A673 (cell line): Measurements from ENCODE around the gene NFATC1. TPM values are rescaled to one million over a fixed set of nuclear protein-coding genes. Genes with fewer than 3 reads are reported as not detected.

Experiments
- Bru-seq: library from RNA; stranded (reverse); fragments of 400-500 nt; gene quantifications from one replicate; lab custom pipeline; 2021; lab: Mats Ljungman, UMichigan
- BruChase-seq, 2 experiments: library from RNA; stranded (reverse); fragments of 400-500 nt; gene quantifications; one replicate each; lab custom pipeline; 2021; lab: Mats Ljungman, UMichigan
- BruUV-seq: library from RNA; stranded (reverse); fragments of 400-500 nt; replicated peaks from 2 replicates; lab custom pipeline; 2021; lab: Mats Ljungman, UMichigan
- CTCF ChIA-PET: fragments of 300-600 bp; sonication (Branson Sonifier 250); formaldehyde crosslinking; loops from one replicate; lab custom pipeline; 2022; ENCODE audit warnings: antibody characterized with exemption; lab: Charles Lee
- POLR2A ChIA-PET: fragments of 300-600 bp; sonication (Branson Sonifier 250); formaldehyde crosslinking; loops from one replicate; lab custom pipeline; 2022; ENCODE audit warnings: antibody characterized with exemption; ENCODE audit not compliant: low non-redundant PET; lab: Charles Lee
- DNase-seq: peaks from one replicate; pipeline ENCODE4 v3.0.0-alpha.2; 2015; ENCODE audit warnings: low spot score
- H3K27ac ChIP-seq: fragments of 200-600 bp; sonication (generic); 2 replicates; pipeline ENCODE4 v1.5.1; 2016; ENCODE audit warnings: mixed run types, low read depth, mild to moderate bottlenecking, mixed read lengths, antibody characterized with exemption, low read length; ENCODE audit not compliant: poor library complexity, severe bottlenecking
- H3K27me3 ChIP-seq: fragments of 200-600 bp; sonication (generic); replicated peaks from 2 replicates; pipeline ENCODE4 v1.6.1; 2017; ENCODE audit warnings: mixed run types, low read depth, mild to moderate bottlenecking, mixed read lengths, antibody characterized with exemption, low read length; ENCODE audit not compliant: insufficient read depth, poor library complexity
- H3K36me3 ChIP-seq: fragments of 200-600 bp; sonication (generic); 2 replicates; pipeline ENCODE4 v1.6.1; 2016; ENCODE audit warnings: mixed run types, mild to moderate bottlenecking, mixed read lengths, antibody characterized with exemption, low read length; ENCODE audit not compliant: insufficient read depth, poor library complexity, severe bottlenecking
- H3K4me1 ChIP-seq: fragments of 200-600 bp; sonication (generic); 2 replicates; pipeline ENCODE4 v1.6.1; 2017; ENCODE audit warnings: mixed run types, mild to moderate bottlenecking, mixed read lengths, antibody characterized with exemption, low read length; ENCODE audit not compliant: insufficient read depth, poor library complexity, severe bottlenecking
- H3K4me3 ChIP-seq: fragments of 200-600 bp; sonication (generic); 2 replicates; pipeline ENCODE4 v1.5.1; 2016; ENCODE audit warnings: low read depth, mixed run types, mild to moderate bottlenecking, mixed read lengths, low read length; ENCODE audit not compliant: poor library complexity, severe bottlenecking
- H3K9me3 ChIP-seq: fragments of 200-600 bp; sonication (generic); 2 replicates; pipeline ENCODE4 v1.6.1; 2016; ENCODE audit warnings: mixed run types, low read depth, mild to moderate bottlenecking, mixed read lengths, antibody characterized with exemption, low read length; ENCODE audit not compliant: poor library complexity, severe bottlenecking
- CTCF ChIP-seq: fragments of 300-800, 200-600 bp; sonication (generic); conservative IDR thresholded peaks from 2 replicates; pipeline ENCODE4 v1.5.1; 2017; ENCODE audit warnings: low read depth, mild to moderate bottlenecking, antibody characterized with exemption, low read length, moderate library complexity, mixed read lengths
- EZH2 ChIP-seq: fragments of 200-600 bp; sonication (generic); IDR thresholded peaks from 2 replicates; pipeline ENCODE4 v1.6.1; 2017; ENCODE audit warnings: borderline replicate concordance, low read depth, mild to moderate bottlenecking, mixed read lengths, antibody characterized with exemption, low read length; ENCODE audit not compliant: poor library complexity, severe bottlenecking
- intact Hi-C: fragments of 100-400 bp; cut with micrococcal nuclease; formaldehyde crosslinking; loops from one replicate; pipeline ENCODE4 v1.10.0; 2022; ENCODE audit not compliant: unreplicated experiment
- long read RNA-seq: library from polyadenylated mRNA; stranded (forward); transcript quantifications from one replicate; pipeline ENCODE4 v2.0.0, GENCODE V29; 2022
- total RNA-seq: library from RNA; stranded (reverse); gene quantifications from 2 replicates; pipeline ENCODE4 v1.2.3, GENCODE V29; 2021

NFATC1 gene
- total RNA-seq: 10.4 and 13.5 TPM in 2 replicates
- Bru-seq, nascent RNA: percentile 42 among the genes with signal in this experiment
- percentile 44 among the genes with signal in this experiment for BruChase-seq, experiment 1, labeled RNA remaining after a 2-hour chase
- percentile 43 among the genes with signal in this experiment for BruChase-seq, experiment 2, labeled RNA remaining after a 6-hour chase
- long read RNA-seq, full-length matches to known transcripts: 25 of 35 reads
- long read RNA-seq, partial matches to known transcripts: 8 of 35 reads
- long read RNA-seq, other reads (novel, unspliced or antisense): 2 of 35 reads

GRCh38 chr18:79395761-79396404 is at the start of gene NFATC1:
NFATC1 (plus strand) TSS chr18:79395930; CDS start chr18:79396225, 295 bp downstream.
- no peaks in the 10 kb centered on the region for H3K9me3 ChIP-seq
- peak within 1 kb of the TSS; percentile 53 for H3K4me3 ChIP-seq
- H3K27ac ChIP-seq: peak within 1 kb of the TSS; percentile 50
- intact Hi-C loops: loop anchor here (10.0 kb wide), 1 partner anchor 639 kb away; the partner anchor contains the start of gene RBFA
- ChIA-PET CTCF (no interaction called here), POLR2A (no interaction called here)
- no TSS peak for BruUV-seq
- H3K36me3 ChIP-seq: no peaks in the 10 kb centered on the region
- TF ChIP-seq CTCF: no peak
- TF ChIP-seq EZH2: no peak
- peak; percentile 84 for DNase-seq
- no peaks in the 10 kb centered on the region for H3K27me3 ChIP-seq
- H3K4me1 ChIP-seq: peaks cover 16% of the 10 kb centered on the region

- Histone ChIP-seq H3K27me3 (no peaks in the 10 kb centered on the region), H3K4me1 (no peaks in the 10 kb centered on the region), H3K4me3 (no peak overlapping the region), H3K36me3 (peaks cover 5% of the 10 kb centered on the region), H3K9me3 (no peaks in the 10 kb centered on the region), H3K27ac (no peak overlapping the region)
- ChIA-PET CTCF (no interaction called here), POLR2A (no interaction called here)
- TF ChIP-seq EZH2 (no peak), CTCF (no peak)
- no peak for DNase-seq
- intact Hi-C loops: no loop called here
- BruUV-seq: no TSS peak
Measured at GRCh38 chr18:79345981-79346380, 49.7 kb upstream of the NFATC1 start.

GRCh38 chr18:79348066-79348465 is 47.7 kb upstream of the NFATC1 start:
- TF ChIP-seq EZH2 (no peak), CTCF (no peak)
- POLR2A ChIA-PET: no interaction called here
- H3K27ac ChIP-seq: no peak overlapping the region
- H3K27me3 ChIP-seq: no peaks in the 10 kb centered on the region
- intact Hi-C loops: no loop called here
- no TSS peak for BruUV-seq
- H3K4me1 ChIP-seq: no peaks in the 10 kb centered on the region
- no peak for DNase-seq
- H3K4me3 ChIP-seq: no peak overlapping the region
- CTCF ChIA-PET: no interaction called here
- H3K9me3 ChIP-seq: no peaks in the 10 kb centered on the region
- H3K36me3 ChIP-seq: peaks cover 5% of the 10 kb centered on the region
